IPS-15b (cell line): Measurements from ENCODE around the gene ABHD8.

ENCODE experiments used
- H3K27me3 ChIP-seq: one replicate; pipeline ENCODE4 v1.6.1; 2013; ENCODE audit warnings: low read length; ENCODE audit not compliant: control insufficient read depth, insufficient read depth
- H3K36me3 ChIP-seq: one replicate; pipeline ENCODE4 v1.6.1; 2013; ENCODE audit warnings: low read length; ENCODE audit not compliant: control insufficient read depth, insufficient read depth
- H3K4me1 ChIP-seq: one replicate; pipeline ENCODE4 v1.6.1; 2013; ENCODE audit warnings: mild to moderate bottlenecking, low read length; ENCODE audit not compliant: control insufficient read depth, insufficient read depth
- H3K4me3 ChIP-seq: one replicate; pipeline ENCODE4 v1.5.1; 2013; ENCODE audit warnings: low read depth, low read length
- H3K9ac ChIP-seq: one replicate; pipeline ENCODE4 v1.6.1; 2013; ENCODE audit warnings: low read depth, mild to moderate bottlenecking, low read length
- H3K9me3 ChIP-seq: one replicate; pipeline ENCODE4 v1.6.1; 2013; ENCODE audit warnings: mild to moderate bottlenecking, low read length; ENCODE audit not compliant: control insufficient read depth, insufficient read depth

The ABHD8 gene

DNA sequence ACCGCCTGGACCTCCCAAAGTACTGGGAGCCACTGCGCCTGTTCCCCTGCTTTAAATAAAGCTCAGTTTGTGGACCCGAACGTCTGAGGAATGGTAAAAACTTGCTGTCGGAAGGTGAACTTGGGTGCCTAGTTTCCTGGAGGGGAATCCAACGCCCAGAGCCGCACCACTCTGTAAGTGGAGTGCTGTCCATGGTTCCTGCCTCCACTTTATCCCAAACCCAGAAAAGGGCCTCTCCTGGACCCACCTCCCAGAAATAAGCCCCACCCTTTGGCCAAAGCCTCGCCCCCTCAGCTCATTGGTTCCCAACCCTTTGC, 29.1 kb upstream of the ABHD8 start:
- no peak overlapping the region for H3K9ac ChIP-seq
- H3K4me1 ChIP-seq = no peaks in the 10 kb centered on the region
- peaks cover 5% of the 10 kb centered on the region for H3K36me3 ChIP-seq
- peaks cover 12% of the 10 kb centered on the region for H3K27me3 ChIP-seq
- no peaks in the 10 kb centered on the region for H3K9me3 ChIP-seq
- H3K4me3 ChIP-seq = no peak overlapping the region

DNA sequence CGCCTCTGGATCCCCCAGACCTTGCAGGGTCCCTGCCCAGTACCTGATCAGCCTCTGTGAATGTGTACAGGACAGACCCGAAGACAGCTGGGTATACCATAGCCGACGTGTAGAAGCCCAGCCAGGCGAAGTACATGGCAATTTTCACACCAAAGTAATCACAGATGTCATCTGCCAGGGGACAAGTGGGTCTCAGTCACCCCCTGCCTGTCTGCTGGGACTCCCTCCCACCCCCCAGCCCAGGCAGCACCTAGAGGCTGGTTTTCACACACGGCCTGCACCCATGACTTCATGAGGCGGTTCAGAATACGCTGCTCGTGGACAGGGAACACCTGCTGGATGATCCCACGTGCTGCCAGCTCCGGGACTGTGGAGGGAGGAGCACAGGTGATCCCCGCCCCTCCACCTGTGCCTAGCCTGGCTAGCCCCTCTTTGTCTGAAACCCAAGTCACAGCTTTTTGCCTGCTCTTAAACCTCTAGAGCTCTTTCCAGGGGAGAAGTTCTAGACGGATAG, 27.9 kb upstream of the ABHD8 start:
- Histone ChIP-seq H3K27me3 (peaks cover 12% of the 10 kb centered on the region), H3K36me3 (peaks cover 6% of the 10 kb centered on the region), H3K4me3 (no peak overlapping the region), H3K9me3 (no peaks in the 10 kb centered on the region), H3K9ac (no peak overlapping the region), H3K4me1 (no peaks in the 10 kb centered on the region)

DNA sequence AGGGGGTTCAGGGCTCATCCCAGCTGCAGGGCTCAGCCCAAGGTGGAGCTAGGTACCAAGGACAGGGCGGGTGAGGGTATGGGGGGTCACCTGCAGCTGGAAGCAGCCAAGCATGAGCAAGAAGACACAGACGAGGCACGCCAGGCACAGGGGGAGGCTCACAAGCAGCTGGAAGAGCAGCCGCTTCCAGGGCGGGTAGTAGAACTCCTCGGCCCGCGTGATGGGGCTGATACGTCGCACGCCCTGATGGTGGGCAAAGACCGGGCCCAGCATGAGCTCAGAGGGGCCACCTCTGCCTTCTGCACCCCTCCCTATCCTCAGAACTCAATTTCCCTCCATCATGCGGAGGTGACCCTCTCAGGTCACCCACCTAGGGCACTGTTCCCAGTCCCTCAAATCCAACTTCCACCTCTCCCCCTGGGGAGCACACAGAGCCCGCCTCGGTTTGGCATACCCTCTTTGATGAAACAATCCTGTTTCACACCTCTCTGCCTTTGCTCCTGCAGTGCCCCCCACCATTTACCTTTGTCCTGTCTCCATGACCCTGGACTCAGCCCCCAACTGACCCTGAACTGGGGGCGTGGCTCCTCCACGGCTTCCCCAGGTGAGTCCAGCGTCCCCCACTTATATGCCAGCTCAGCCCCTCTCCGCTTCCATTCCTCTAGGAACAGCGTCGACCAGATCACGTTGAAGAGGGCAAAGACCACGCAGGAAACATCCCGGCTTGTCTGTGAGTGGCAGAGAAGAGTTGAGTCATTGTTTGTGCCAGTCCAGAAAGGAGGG, 27.2 kb upstream of the ABHD8 start:
- no peaks in the 10 kb centered on the region for H3K4me1 ChIP-seq
- H3K4me3 ChIP-seq = no peak overlapping the region

DNA sequence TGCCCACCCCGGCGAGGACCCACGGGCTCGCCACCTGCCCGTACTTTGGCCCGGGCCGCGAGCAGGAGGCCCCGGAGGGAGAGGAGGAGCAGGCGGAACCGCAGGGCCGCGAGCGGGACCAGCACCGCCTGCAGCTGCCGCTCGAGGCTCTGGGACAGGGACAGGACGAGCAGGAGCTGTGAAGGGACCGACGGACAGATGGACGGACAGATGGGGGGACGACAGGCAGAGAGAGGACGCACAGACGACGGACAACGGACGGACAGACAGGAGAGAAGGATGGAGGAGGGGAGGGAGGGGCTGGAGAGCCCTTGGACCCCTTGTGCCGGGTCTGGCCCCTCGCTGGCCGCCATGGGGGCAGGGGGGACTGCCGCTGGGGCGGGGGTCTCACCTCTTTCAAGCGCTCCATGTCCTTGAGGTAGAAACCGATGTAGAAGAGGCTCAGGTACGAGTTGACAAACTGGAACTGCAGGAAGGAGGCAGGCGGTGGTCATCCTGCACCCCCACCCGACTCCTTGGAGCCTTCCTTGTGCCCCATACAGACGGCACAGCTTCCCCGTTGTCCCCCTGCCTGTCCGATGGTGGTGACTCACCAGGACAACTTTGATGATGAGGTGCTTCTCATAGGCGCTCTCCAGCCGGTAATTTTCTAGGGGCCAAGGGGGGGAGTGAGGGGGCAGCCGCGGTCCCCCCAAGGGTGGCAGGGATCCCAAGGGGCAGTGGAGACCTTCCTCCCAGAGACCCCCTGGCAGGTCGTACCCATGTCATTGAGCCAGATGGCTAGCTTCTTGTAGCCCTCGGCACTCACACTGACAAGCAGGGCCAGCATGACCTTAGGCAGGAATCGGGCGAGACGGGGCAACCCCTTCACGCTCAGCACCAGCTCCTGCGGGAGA, 26.4 kb upstream of the ABHD8 start:
- Histone ChIP-seq H3K4me3 (peak overlapping the region; percentile 13), H3K36me3 (peaks cover 12% of the 10 kb centered on the region), H3K9me3 (no peaks in the 10 kb centered on the region), H3K27me3 (peaks cover 12% of the 10 kb centered on the region), H3K9ac (no peak overlapping the region), H3K4me1 (no peaks in the 10 kb centered on the region)

More for the DNA sequence above, 27.2 kb upstream of the ABHD8 start:
- Histone ChIP-seq H3K27me3 (peaks cover 12% of the 10 kb centered on the region), H3K36me3 (peaks cover 6% of the 10 kb centered on the region), H3K9me3 (no peaks in the 10 kb centered on the region), H3K9ac (no peak overlapping the region)

DNA sequence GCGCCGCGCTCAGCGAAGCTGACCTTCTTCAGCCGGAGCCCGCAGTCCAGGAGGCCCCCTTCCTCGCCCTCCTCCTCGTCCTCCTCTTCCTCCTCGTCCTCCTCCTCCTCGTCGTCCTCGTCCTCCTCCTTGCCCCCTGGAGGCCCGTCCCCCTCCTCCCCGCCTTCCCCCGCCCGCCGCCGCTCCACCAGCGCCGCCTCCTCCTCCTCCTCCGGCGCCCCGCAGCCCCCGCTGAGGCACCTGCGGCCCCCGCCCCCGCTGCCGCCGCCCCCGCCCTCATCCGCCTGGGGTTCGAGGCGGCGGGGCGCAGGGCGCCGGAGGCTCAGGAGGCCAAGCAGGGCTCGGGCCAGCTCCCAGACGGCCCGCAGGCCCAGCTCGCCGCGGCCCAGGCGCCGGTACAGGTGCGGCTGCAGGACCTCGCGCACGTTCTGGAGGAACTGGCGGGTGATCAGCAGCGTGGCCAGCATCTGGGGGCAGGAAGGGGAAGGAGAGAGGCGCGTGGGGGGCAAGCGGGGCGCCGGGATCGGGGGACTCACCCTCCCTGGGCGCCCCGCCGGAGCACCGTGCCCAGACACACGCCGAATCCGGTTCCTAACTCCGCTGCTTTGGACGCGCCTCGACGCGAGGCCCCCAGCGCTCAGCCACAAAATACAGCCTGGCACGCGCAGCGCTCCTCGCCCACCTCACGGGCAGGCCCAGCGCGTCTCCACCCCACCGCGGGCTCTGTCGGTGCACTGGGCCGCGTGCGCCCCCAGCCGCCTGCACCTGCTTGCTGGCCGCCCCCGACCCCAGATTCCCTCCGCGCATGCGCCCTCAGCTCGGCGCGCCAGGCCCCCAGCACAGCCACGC, 25.5 kb upstream of the ABHD8 start:
- Histone ChIP-seq H3K4me1 (no peaks in the 10 kb centered on the region), H3K9ac (peak overlapping the region; percentile 70), H3K4me3 (peak overlapping the region; percentile 65), H3K27me3 (peaks cover 12% of the 10 kb centered on the region), H3K9me3 (no peaks in the 10 kb centered on the region), H3K36me3 (peaks cover 13% of the 10 kb centered on the region)

DNA sequence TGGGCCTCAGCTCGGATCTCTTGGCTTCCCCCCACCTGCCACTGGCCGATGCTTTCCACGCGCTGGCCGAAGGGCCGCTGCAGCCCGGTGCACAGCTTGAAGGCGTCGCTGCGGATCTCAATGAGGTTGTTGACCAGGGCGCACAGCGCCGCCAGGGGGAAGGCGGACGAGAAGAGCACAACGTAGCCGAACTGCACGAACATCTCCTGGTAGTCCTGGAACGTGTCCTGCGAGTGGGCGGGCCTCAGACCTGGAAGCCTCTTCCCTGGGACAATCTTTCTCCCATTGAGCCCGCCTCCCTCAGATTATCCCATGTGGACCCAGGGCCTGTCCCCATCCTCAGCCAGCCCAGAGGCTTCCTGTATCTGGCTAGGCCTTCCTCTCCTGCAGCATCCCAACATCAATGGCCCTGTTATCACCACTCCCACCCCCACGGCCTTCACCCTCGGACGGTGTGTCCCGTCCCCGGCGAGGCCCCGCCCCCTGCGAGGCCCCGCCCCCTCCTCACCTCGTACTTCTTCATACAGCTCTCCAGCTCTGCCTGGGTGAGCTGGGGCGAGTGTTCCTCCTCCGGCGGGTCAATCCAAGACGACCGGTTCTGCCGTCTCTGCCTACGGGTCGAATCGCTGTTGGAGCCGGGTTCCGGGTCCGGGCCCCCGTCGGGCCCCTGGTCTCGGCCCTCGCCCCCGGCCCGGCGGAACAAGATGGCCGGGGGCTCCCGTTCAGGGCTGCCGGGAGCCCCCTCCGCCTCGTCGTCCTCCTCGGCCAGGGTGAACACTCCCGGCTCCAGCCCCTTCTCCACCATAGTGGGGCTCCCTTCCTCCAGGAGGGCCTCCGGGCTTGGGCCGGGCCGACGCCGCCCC, 24.7 kb upstream of the ABHD8 start:
- H3K4me1 ChIP-seq = no peaks in the 10 kb centered on the region
- peaks cover 9% of the 10 kb centered on the region for H3K36me3 ChIP-seq
- peaks cover 12% of the 10 kb centered on the region for H3K27me3 ChIP-seq
- H3K9ac ChIP-seq = peak overlapping the region; percentile 70
- peak overlapping the region; percentile 65 for H3K4me3 ChIP-seq
- no peaks in the 10 kb centered on the region for H3K9me3 ChIP-seq

DNA sequence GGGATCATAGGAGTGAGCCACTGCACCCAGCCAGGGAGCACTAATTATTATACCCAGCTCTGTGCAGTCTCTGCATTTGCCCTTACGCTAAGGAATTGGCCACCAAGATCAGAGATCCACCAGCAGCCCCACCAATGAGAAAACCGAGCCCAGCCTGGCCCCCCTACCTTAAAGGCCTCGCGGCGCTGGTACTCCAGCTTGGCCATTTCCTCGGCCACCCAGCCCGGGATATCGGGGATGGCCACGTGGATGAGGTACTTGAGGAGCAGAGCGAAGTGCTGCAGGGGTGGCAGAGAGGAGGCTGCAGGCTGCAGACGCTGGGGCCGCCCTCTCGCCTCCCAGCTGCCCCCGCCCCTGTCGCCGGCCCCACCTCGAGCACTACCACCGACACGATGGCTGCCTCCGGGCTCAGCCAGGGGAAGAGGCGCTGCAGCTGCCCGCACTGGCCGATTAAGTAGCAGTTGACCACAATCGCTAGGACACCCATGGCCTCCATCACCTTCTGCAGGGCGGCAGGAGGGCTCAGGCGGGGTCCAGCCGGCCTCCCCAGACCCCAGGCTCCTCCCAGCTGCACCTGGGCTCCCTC, 23.9 kb upstream of the ABHD8 start:
- Histone ChIP-seq H3K9me3 (no peaks in the 10 kb centered on the region), H3K4me3 (peak overlapping the region; percentile 65), H3K27me3 (peaks cover 12% of the 10 kb centered on the region), H3K36me3 (peaks cover 9% of the 10 kb centered on the region), H3K9ac (peak overlapping the region; percentile 56), H3K4me1 (no peaks in the 10 kb centered on the region)

DNA sequence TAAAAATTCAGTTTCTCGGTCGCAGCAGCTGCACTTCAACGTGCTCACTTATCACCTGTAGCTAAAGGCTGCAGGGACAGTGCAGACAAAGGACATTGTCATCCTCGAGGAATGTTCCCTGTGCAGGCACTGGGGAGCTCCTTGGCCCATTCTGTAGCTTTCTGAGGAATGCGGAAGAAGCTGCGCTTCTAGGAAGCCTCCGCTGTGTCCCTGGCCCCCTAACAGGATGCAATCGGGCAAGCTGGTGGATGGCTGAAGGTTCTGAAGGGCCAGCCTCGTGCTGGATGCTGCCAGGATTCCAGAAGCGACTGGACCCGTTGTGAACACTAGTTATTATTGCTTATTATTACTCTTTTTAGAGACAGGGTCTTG, 23.4 kb upstream of the ABHD8 start:
- Histone ChIP-seq H3K4me3 (no peak overlapping the region), H3K9ac (no peak overlapping the region), H3K36me3 (peaks cover 12% of the 10 kb centered on the region), H3K27me3 (peaks cover 12% of the 10 kb centered on the region), H3K9me3 (no peaks in the 10 kb centered on the region), H3K4me1 (no peaks in the 10 kb centered on the region)

DNA sequence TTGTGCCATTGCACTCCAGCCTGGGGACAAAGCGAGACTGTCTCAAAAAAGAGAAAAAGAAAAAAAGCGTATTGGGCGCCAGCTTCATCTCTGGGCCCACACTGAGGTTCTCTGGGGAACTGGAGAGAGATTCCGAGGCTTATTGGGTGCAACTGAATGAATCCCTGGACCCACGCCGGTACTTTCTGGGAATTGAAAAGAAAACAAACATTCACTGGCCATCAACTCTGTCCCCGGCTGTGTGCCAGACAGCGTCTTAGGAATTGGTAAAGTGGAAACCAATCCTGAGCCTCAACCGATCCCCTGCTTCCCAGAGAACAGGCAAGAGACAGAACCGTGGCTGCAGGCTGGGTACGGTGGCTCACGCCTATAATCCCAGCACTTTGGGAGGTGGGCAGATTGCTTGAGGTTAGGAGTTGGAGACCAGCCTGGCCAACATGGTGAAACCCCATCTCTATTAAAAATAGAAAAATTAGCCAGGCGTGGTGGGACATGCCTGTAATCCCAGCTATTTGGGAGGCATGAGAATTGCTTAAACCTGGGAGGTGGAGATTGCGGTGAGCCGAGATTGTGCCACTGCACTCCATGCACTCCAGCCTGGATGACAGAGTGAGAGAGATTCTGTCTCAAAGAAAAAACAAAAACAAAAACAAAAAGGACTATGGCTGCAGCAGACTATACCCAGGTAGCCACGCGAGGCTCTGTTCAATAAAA, 22.8 kb upstream of the ABHD8 start:
- no peak overlapping the region for H3K9ac ChIP-seq

DNA sequence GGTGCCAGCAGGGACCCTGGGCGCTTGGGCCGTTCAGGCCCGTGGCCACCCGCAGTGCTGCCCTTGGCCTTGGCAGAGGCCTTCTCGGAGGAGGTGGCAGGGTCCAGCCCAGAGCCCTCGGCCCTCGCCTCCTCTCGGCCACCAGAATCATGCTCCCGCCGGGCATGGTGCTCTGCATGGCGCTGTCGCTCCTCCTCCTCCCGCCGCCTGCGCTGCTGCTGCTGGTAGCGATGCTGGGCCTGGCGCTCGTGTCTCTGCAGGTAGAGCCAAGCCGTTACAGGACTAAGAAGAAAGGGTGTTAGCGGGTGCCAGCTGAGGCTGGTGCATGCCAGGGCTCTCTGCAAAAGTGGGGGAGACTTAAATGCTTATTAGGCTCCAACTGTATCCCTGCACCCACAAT, 21.9 kb upstream of the ABHD8 start:
- no peak overlapping the region for H3K9ac ChIP-seq
- H3K4me1 ChIP-seq = no peaks in the 10 kb centered on the region
- H3K9me3 ChIP-seq = no peaks in the 10 kb centered on the region
- no peak overlapping the region for H3K4me3 ChIP-seq
- peaks cover 22% of the 10 kb centered on the region for H3K36me3 ChIP-seq
- peaks cover 9% of the 10 kb centered on the region for H3K27me3 ChIP-seq

More for the DNA sequence above, 22.8 kb upstream of the ABHD8 start:
- Histone ChIP-seq H3K36me3 (peaks cover 15% of the 10 kb centered on the region), H3K4me3 (no peak overlapping the region), H3K27me3 (peaks cover 12% of the 10 kb centered on the region), H3K4me1 (no peaks in the 10 kb centered on the region), H3K9me3 (no peaks in the 10 kb centered on the region)
